ENCODE results near the gene IGSF9B. TPM values are rescaled to one million over a fixed set of nuclear protein-coding genes. Genes with fewer than 3 reads are reported as not detected.
A peak's percentile ranks its signal among the peaks of the same experiment; 100 is the strongest.
"Not testable (repeated sequence)": the region's sequence is repeated elsewhere in the genome, so short reads cannot be mapped to it uniquely, and the experiment has no call there.

IGSF9B gene, protein sequence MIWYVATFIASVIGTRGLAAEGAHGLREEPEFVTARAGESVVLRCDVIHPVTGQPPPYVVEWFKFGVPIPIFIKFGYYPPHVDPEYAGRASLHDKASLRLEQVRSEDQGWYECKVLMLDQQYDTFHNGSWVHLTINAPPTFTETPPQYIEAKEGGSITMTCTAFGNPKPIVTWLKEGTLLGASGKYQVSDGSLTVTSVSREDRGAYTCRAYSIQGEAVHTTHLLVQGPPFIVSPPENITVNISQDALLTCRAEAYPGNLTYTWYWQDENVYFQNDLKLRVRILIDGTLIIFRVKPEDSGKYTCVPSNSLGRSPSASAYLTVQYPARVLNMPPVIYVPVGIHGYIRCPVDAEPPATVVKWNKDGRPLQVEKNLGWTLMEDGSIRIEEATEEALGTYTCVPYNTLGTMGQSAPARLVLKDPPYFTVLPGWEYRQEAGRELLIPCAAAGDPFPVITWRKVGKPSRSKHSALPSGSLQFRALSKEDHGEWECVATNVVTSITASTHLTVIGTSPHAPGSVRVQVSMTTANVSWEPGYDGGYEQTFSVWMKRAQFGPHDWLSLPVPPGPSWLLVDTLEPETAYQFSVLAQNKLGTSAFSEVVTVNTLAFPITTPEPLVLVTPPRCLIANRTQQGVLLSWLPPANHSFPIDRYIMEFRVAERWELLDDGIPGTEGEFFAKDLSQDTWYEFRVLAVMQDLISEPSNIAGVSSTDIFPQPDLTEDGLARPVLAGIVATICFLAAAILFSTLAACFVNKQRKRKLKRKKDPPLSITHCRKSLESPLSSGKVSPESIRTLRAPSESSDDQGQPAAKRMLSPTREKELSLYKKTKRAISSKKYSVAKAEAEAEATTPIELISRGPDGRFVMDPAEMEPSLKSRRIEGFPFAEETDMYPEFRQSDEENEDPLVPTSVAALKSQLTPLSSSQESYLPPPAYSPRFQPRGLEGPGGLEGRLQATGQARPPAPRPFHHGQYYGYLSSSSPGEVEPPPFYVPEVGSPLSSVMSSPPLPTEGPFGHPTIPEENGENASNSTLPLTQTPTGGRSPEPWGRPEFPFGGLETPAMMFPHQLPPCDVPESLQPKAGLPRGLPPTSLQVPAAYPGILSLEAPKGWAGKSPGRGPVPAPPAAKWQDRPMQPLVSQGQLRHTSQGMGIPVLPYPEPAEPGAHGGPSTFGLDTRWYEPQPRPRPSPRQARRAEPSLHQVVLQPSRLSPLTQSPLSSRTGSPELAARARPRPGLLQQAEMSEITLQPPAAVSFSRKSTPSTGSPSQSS (N-terminal part only)
- 8.1 TPM for total RNA-seq
- 10 to 100 TPM in 5 of 8 donors, 1 to 10 TPM in 3; 4.7 to 17.1 (median 13.9) TPM for polyA plus RNA-seq (ENCODE audit: insufficient read depth in 1 of 8, insufficient read length in 8 of 8, low replicate concordance in 1 of 8)
- long read RNA-seq, donor 1: 0 reads
- long read RNA-seq, donor 2: 0 reads
- long read RNA-seq, donor 3, partial matches to known transcripts: 5 of 5 reads
- long read RNA-seq, donor 3, other reads (novel, unspliced or antisense): 0 of 5 reads
- long read RNA-seq, donor 4, partial matches to known transcripts: 0 of 1 reads
- long read RNA-seq, donor 4, other reads (novel, unspliced or antisense): 0 of 1 reads
- long read RNA-seq, donor 5, partial matches to known transcripts: 0 of 1 reads
- long read RNA-seq, donor 5, other reads (novel, unspliced or antisense): 0 of 1 reads
- long read RNA-seq, donor 6, partial matches to known transcripts: 0 of 1 reads
- long read RNA-seq, donor 6, other reads (novel, unspliced or antisense): 0 of 1 reads
- long read RNA-seq, donor 7, partial matches to known transcripts: 0 of 3 reads
- long read RNA-seq, donor 7, other reads (novel, unspliced or antisense): 0 of 3 reads
- long read RNA-seq, donor 8: 0 reads
- long read RNA-seq, donor 9: 0 reads
- long read RNA-seq, donor 10, partial matches to known transcripts: 0 of 1 reads
- long read RNA-seq, donor 10, other reads (novel, unspliced or antisense): 0 of 1 reads
- long read RNA-seq, donor 11: 0 reads

DNA sequence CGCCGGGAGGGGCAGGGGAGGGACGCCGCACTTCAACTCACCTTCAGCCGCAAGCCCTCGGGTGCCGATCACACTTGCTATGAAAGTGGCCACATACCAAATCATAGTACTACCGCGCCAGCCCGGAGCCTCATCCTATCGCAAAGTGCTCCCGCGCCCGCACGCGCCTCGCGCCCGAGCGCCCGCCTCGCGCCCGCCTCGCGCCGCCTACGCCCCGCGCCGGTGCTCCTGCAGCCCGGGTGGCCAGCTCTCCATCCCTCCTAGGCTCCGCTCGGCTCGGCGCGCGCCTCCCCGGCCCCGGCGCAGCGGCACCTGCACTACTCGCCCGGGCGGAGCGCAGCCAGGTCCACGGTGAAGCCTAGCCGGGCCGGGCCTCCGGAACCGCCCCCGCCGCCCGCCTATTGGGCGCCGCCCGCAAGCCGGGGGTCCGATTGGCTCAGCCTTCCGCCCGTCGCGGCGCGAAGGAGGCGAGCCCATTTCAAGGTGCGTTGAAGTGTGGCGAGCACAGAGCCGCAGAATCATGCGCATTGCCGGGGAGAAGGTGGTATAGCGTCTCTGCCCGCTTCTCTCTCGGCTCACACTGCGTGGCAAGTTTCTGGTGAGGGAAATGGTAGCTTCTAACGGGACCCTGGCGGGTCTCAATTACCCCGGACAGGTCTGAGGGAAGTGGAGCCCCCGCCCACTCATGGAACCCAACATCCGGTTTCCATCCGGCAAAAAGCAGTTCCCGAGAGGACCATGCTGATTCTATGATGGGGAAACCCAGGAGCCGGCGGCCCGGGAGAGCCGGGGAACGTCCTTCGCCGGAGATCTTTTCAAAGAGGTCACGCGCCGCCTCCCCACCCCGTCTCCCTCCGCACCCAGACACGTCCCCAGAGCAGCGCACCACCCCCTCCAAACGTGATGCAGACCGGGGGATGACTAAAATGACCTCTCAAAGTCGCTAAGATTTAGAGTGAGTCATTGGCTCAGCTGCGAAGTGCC lies at the start of gene IGSF9B:
Gene IGSF9B (minus strand): TSS at position 319 of the 984 bp plus-strand sequence. CDS start 214 bp downstream, at position 105.
- Histone ChIP-seq H3K36me3 (ENCODE audit: control insufficient read depth, insufficient read depth, low read length) (no peaks in the 10 kb centered on the region), H3K4me1 (ENCODE audit: control insufficient read depth, insufficient read depth, low read length) (peaks cover 31% of the 10 kb centered on the region), H3K9me3 (replicated peaks; ENCODE audit: control insufficient read depth, low read depth, low read length) (no peaks in the 10 kb centered on the region), H3K27me3 (ENCODE audit: control insufficient read depth, insufficient read depth, low read length) (peaks cover 73% of the 10 kb centered on the region), H3K4me3 (ENCODE audit: low read length) (peak within 1 kb of the TSS; percentile 38), H3K27ac (ENCODE audit: low read length) (no peak within 1 kb of the TSS)
- DNase-seq: peak; percentile 92
- WGBS (ENCODE audit: insufficient coverage): under 1% methylated on average over 98 of the region's 100 CpGs

DNA sequence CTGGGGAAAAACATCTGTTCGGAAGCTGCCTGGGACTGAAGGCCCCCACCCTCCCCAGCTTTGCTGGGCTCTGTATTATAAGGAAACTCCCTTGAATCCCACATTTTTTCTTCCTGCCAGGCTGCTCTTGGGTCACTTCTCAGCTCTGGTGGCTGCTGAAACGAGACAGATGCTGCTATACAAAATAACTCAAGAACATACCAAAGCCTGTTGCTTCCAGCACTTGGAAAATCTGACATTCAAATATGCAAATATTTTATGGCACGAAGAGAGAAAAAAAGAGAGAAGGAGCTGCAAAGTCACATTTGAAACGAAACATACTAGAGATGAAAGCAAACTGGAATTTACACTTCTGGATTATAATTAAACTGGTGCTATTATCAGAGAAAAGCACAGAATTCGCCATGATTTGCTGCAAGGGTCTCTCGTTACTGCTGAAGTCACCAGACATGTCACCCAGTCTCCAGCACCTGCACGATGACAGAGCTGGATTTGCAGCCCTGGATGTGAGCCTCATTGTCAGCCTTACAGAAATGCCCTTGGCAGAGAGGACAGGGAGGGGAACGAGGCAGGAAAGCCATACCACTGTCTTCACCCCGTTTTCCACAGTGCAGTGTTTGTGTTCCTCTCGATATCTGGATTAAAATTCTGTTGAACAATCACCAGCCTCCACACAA lies 47.9 kb upstream of the IGSF9B start:
- Histone ChIP-seq H3K27me3 (ENCODE audit: control insufficient read depth, insufficient read depth, low read length) (peaks cover 4% of the 10 kb centered on the region), H3K27ac (ENCODE audit: low read length) (peak overlapping the region; percentile 56), H3K36me3 (ENCODE audit: control insufficient read depth, insufficient read depth, low read length) (no peaks in the 10 kb centered on the region), H3K4me3 (ENCODE audit: low read length) (no peak overlapping the region), H3K9me3 (replicated peaks; ENCODE audit: control insufficient read depth, low read depth, low read length) (no peaks in the 10 kb centered on the region), H3K4me1 (ENCODE audit: control insufficient read depth, insufficient read depth, low read length) (peaks cover 8% of the 10 kb centered on the region)
- DNase-seq: peak; percentile 67
- WGBS (ENCODE audit: insufficient coverage): 46% methylated on average over 4 of the region's 10 CpGs

DNA sequence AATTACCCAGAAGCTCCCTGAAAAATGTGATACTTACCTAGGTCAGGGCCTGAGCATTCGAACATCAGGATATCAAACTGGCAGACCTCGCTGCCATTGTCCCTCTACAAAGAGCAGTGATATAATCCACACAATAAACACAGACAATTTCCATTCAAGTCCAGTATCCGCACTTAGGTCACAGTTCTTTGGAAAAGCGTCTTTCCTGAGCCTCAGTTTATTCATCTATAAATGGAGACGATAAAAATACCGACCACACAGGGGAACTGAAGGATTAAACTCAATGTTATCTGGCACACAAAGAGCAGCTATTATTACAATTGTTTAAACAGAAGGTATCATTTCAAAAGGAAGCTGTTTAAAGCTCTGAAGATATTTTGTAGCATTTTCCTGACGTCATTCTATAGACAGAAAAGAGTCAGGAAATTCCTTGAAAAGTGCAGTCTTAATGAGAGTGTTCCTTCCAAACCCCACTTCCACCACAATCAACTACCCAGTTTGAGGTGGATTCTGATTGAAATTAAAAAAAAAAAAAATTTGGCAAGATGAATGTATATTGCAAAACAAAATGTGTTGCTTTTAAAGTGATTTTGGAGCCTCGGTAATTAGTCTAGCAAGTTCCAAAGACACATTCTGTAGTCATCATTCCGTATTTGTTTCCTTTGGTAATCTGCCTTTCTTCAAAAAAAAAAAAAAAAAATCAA lies 47.2 kb upstream of the IGSF9B start:
- WGBS (ENCODE audit: insufficient coverage): 100% methylated on average over 2 of the region's 9 CpGs

DNA sequence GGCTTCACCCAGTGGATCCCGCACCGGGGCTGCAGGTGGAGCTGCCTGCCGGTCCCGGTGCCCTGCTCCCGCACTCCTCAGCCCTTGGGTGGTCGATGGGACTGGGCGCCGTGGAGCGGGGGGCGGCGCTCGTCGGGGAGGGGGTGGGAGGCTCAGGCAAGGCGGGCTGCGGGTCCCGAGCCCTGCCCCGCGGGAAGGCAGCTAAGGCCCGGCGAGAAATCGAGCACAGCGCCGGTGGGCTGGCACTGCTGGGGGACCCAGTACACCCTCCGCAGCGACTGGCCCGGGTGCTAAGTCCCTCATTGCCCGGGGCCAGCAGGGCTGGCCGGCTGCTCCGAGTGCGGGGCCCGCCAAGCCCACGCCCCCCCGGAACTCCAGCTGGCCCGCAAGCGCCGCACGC lies 46.1 kb upstream of the IGSF9B start:
- WGBS (ENCODE audit: insufficient coverage): 98% methylated on average over 19 of the region's 37 CpGs
- H3K4me3 ChIP-seq (ENCODE audit: low read length); H3K27ac ChIP-seq (ENCODE audit: low read length); DNase-seq; H3K36me3 ChIP-seq (ENCODE audit: control insufficient read depth, insufficient read depth, low read length); H3K27me3 ChIP-seq (ENCODE audit: control insufficient read depth, insufficient read depth, low read length); H3K4me1 ChIP-seq (ENCODE audit: control insufficient read depth, insufficient read depth, low read length); H3K9me3 ChIP-seq (replicated peaks; ENCODE audit: control insufficient read depth, low read depth, low read length): not testable (repeated sequence)

More for the DNA sequence above, 47.2 kb upstream of the IGSF9B start:
- H3K4me1 ChIP-seq (ENCODE audit: control insufficient read depth, insufficient read depth, low read length): peaks cover 8% of the 10 kb centered on the region
- DNase-seq: peak; percentile 37
- peak overlapping the region; percentile 56 for H3K27ac ChIP-seq (ENCODE audit: low read length)
- no peaks in the 10 kb centered on the region for H3K36me3 ChIP-seq (ENCODE audit: control insufficient read depth, insufficient read depth, low read length)
- H3K27me3 ChIP-seq (ENCODE audit: control insufficient read depth, insufficient read depth, low read length): peaks cover 4% of the 10 kb centered on the region
- H3K9me3 ChIP-seq (replicated peaks; ENCODE audit: control insufficient read depth, low read depth, low read length): no peaks in the 10 kb centered on the region
- H3K4me3 ChIP-seq (ENCODE audit: low read length): no peak overlapping the region

DNA sequence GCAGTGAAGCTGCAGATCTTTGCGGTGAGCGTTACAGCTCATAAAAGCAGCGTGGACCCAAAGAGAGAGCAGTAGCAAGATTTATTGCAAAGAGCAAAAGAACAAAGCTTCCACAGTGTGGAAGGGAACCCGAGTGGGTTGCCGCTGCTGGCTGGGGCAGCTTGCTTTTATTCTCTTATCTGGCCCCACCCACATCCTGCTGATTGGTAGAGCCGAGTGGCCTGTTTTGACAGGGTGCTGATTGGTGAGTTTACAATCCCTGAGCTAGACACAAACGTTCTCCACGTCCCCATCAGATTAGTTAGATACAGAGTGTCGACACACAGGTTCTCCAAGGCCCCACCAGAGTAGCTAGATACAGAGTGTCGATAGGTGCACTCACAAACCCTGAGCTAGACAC lies 45.6 kb upstream of the IGSF9B start:
- 46% methylated on average over 5 of the region's 10 CpGs for WGBS (ENCODE audit: insufficient coverage)

DNA sequence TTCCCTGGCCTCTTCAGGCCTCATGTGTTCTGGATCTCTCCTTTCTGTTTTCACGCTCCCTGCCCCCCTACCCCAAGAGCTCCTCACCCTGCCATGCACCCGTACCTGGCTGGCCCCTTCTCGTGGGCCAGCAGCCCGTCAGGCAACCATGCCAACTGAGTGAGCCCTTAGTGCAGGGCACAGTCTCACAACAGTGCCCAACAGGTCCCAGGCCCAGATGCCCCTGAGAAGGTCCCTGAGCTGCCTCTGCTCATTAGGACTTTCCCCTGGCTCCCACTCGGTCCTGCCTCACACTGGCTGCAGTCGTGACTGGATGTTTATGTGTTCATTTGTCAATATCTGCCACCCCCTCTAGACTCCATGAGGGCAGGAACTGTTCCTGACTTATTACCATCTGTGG lies 44.8 kb upstream of the IGSF9B start:
- Histone ChIP-seq H3K36me3 (ENCODE audit: control insufficient read depth, insufficient read depth, low read length) (no peaks in the 10 kb centered on the region), H3K27ac (ENCODE audit: low read length) (no peak overlapping the region), H3K4me3 (ENCODE audit: low read length) (no peak overlapping the region), H3K4me1 (ENCODE audit: control insufficient read depth, insufficient read depth, low read length) (peaks cover 8% of the 10 kb centered on the region), H3K9me3 (replicated peaks; ENCODE audit: control insufficient read depth, low read depth, low read length) (no peaks in the 10 kb centered on the region), H3K27me3 (ENCODE audit: control insufficient read depth, insufficient read depth, low read length) (peaks cover 2% of the 10 kb centered on the region)
- WGBS (ENCODE audit: insufficient coverage): 83% methylated on average over 5 of the region's 6 CpGs
- DNase-seq: no peak

More for the DNA sequence above, 45.6 kb upstream of the IGSF9B start:
- not testable (repeated sequence) for H3K27me3 ChIP-seq (ENCODE audit: control insufficient read depth, insufficient read depth, low read length); H3K4me3 ChIP-seq (ENCODE audit: low read length); H3K4me1 ChIP-seq (ENCODE audit: control insufficient read depth, insufficient read depth, low read length); H3K36me3 ChIP-seq (ENCODE audit: control insufficient read depth, insufficient read depth, low read length); H3K9me3 ChIP-seq (replicated peaks; ENCODE audit: control insufficient read depth, low read depth, low read length); H3K27ac ChIP-seq (ENCODE audit: low read length); DNase-seq

DNA sequence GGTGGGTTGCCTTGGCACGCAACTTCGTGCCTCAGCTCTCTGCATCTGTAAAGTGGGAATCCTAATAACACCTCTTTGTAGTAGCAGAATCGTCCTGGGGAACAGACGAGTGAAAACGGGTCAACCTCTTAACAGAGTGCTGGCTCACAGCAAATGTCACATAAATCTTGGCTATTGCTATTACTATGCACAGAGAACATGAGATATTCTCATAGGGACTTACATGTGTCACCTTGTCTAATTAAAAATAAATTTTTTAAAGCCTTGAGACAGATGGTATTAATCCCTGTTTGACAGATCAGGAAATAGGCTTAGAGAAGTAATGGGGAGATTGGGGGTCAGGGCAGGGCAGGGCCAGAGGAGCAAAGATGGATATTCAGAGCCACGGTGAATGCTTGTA lies 44.3 kb upstream of the IGSF9B start:
- DNase-seq: no peak
- no peaks in the 10 kb centered on the region for H3K9me3 ChIP-seq (replicated peaks; ENCODE audit: control insufficient read depth, low read depth, low read length)
- H3K27ac ChIP-seq (ENCODE audit: low read length): no peak overlapping the region
- 33% methylated on average over 1 of the region's 6 CpGs for WGBS (ENCODE audit: insufficient coverage)
- peaks cover 5% of the 10 kb centered on the region for H3K27me3 ChIP-seq (ENCODE audit: control insufficient read depth, insufficient read depth, low read length)
- H3K4me1 ChIP-seq (ENCODE audit: control insufficient read depth, insufficient read depth, low read length): peaks cover 8% of the 10 kb centered on the region
- no peak overlapping the region for H3K4me3 ChIP-seq (ENCODE audit: low read length)
- no peaks in the 10 kb centered on the region for H3K36me3 ChIP-seq (ENCODE audit: control insufficient read depth, insufficient read depth, low read length)
